ENCODE results near the gene HAUS8. TPM values are rescaled to one million over a fixed set of nuclear protein-coding genes. Genes with fewer than 3 reads are reported as not detected.
"Not testable (repeated sequence)": the region's sequence is repeated elsewhere in the genome, so short reads cannot be mapped to it uniquely, and the experiment has no call there.

Gene HAUS8
- total and polyA plus RNA-seq, 9 of the 15 experiments (the other 6 are each of a cell fraction or from before 2014, with no cell fraction given) = 20.5 to 53.2 (median 36.0) TPM

DNA sequence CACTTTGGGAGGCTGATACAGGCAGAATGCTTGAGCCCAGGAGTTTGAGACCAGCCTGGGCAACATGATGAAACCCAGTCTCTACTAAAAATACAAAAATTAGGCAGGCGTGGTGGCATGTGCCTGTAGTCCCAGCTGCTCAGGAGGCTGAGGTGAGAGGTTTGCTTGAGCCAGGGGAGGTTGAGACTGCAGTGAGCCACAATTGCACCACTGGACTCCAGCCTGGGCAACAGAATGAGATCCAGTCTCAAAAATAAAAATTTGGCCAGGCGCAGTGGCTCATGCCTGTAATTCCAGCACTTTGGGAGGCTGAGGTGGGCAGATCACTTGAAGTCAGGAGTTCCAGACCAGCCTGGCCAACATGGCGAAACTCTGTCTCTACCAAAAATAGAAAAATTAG is 19.4 kb upstream of the HAUS8 start:
- H3K9me3 ChIP-seq (replicated peaks; ENCODE audit: control insufficient read depth, insufficient read depth, low read depth, low read length); H3K27me3 ChIP-seq (ENCODE audit: control insufficient read depth in 2 of 2, insufficient read depth in 2 of 2, low read length in 2 of 2); in situ Hi-C loops (cut with MboI); H2AFZ ChIP-seq (ENCODE audit: low read depth, low read length); CTCF ChIA-PET (ENCODE audit: low intra/inter-chr PET ratio); FAIRE-seq; H3K9me1 ChIP-seq (ENCODE audit: control insufficient read depth, insufficient read depth, low read length); DNase-seq (ENCODE audit: extremely low read depth in 1 of 4, low spot score in 3 of 4); H3K4me3 ChIP-seq; H3K9ac ChIP-seq (ENCODE audit: insufficient read depth in 1 of 2, low read depth in 2 of 2, low read length in 2 of 2); ATAC-seq; intact Hi-C loops (cut with micrococcal nuclease); H3K4me2 ChIP-seq (ENCODE audit: insufficient read depth, low read length); H3K27ac ChIP-seq (ENCODE audit: extremely low read depth, low read depth, low read length); H4K20me1 ChIP-seq (replicated peaks; ENCODE audit: control insufficient read depth, insufficient read depth, low read length); BruUV-seq (replicated peaks); TF ChIP-seq NR2C1 (IDR thresholded peaks at IDR 0.05): not testable (repeated sequence)
- WGBS (ENCODE audit: insufficient coverage, low coverage, missing lambda C conversion rate) = 82% methylated on average over 3 of the region's 3 CpGs
- Histone ChIP-seq H3K79me2 (ENCODE audit: control insufficient read depth, insufficient read depth, low read length) (peaks cover 84% of the 10 kb centered on the region), H3K4me1 (replicated peaks in 1 of 2; ENCODE audit: control insufficient read depth in 2 of 2, insufficient read depth in 2 of 2, low read length in 2 of 2) (peaks cover 30 to 34% of the 10 kb centered on the region in 2 experiments), H3K36me3 (ENCODE audit: control insufficient read depth, insufficient read depth, low read length) (peaks cover 10% of the 10 kb centered on the region; the same call in 2 of the 3 replicates)
- TF ChIP-seq NR2C1 (tag; IDR thresholded peaks at IDR 0.05) (peak; percentile 22; the same call in 1 of the 2 replicates), ZNF12 (CRISPR knock-in tag; IDR thresholded peaks at IDR 0.05) (0 out of 2 replicates have a peak, but pooled peaks have one; percentile 6)
- POLR2A ChIA-PET = interaction anchor here (0.6 to 1.2 kb wide), 3 partner anchors 10 to 20 kb away, joined by 3 to 7 read pairs (median 3); partner anchors contain the start of gene HAUS8

DNA sequence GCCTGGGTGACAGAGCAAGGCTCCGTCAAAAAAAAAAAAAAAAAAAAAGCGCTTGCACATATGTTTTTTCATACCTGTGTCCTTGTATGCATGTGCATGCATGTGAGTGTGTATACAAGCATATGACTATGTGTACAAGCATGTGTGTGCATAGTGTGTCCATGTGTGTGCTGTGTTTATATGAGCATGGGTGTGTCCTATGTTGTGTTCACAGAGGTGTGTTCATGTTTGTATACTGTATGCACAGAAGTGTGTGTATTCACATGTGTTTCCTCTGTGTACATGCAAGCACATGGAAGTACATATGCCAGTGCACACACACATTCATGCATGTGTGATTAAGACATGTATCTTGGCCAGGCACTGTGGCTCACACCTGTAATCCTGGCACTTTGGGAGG is 17.4 kb upstream of the HAUS8 start:
- H3K27me3 ChIP-seq (ENCODE audit: control insufficient read depth in 2 of 2, insufficient read depth in 2 of 2, low read length in 2 of 2) = no peaks in the 10 kb centered on the region
- no peaks in the 10 kb centered on the region for H3K9me1 ChIP-seq (ENCODE audit: control insufficient read depth, insufficient read depth, low read length)
- ATAC-seq = no peak
- TF ChIP-seq C11orf30 (IDR thresholded peaks at IDR 0.05; ENCODE audit: low read depth) (no peak), SREBF1 (IDR thresholded peaks at IDR 0.05; ENCODE audit: borderline replicate concordance, low read depth, low read length) (no peak), KDM1A (IDR thresholded peaks at IDR 0.05) (peak in 1 of 2 experiments; percentile 58; a peak in 1 of 4 replicates), MCM5 (IDR thresholded peaks at IDR 0.05; ENCODE audit: low read depth) (no peak), TAF1 (IDR thresholded peaks at IDR 0.05; ENCODE audit: control insufficient read depth, extremely low read depth, insufficient read depth, low read length, severe bottlenecking) (no peak), ZNF696 (CRISPR knock-in tag; conservative IDR thresholded peaks at IDR 0.05) (no peak)
- FAIRE-seq = no peak
- H3K9ac ChIP-seq (ENCODE audit: insufficient read depth in 1 of 2, low read depth in 2 of 2, low read length in 2 of 2) = no peak overlapping the region
- in situ Hi-C loops (cut with MboI) = no loop called here
- intact Hi-C loops (cut with micrococcal nuclease) = no loop called here
- peaks cover 25 to 28% of the 10 kb centered on the region in 2 experiments for H3K4me1 ChIP-seq (replicated peaks in 1 of 2; ENCODE audit: control insufficient read depth in 2 of 2, insufficient read depth in 2 of 2, low read length in 2 of 2)
- CTCF ChIA-PET (ENCODE audit: low intra/inter-chr PET ratio) = no interaction called here
- H4K20me1 ChIP-seq (replicated peaks; ENCODE audit: control insufficient read depth, insufficient read depth, low read length) = peaks cover 4% of the 10 kb centered on the region; the same call in 1 of the 2 replicates
- DNase-seq (ENCODE audit: extremely low read depth in 1 of 4, low spot score in 3 of 4) = no peak
- 100% methylated on average over 1 of the region's 2 CpGs for WGBS (ENCODE audit: insufficient coverage, low coverage, missing lambda C conversion rate)
- no peak overlapping the region for H3K27ac ChIP-seq (ENCODE audit: extremely low read depth, low read depth, low read length)
- no peak overlapping the region for H3K4me2 ChIP-seq (ENCODE audit: insufficient read depth, low read length)
- no peak overlapping the region for H2AFZ ChIP-seq (ENCODE audit: low read depth, low read length)
- POLR2A ChIA-PET = interaction anchor here (1.6 kb wide), 1 partner anchor 16 kb away, joined by 5 read pairs; no protein-coding TSS in a partner anchor
- no TSS peak for BruUV-seq (replicated peaks)
- peaks cover 81% of the 10 kb centered on the region for H3K79me2 ChIP-seq (ENCODE audit: control insufficient read depth, insufficient read depth, low read length)
- peaks cover 10% of the 10 kb centered on the region; the same call in 2 of the 3 replicates for H3K36me3 ChIP-seq (ENCODE audit: control insufficient read depth, insufficient read depth, low read length)
- H3K4me3 ChIP-seq = no peak overlapping the region
- H3K9me3 ChIP-seq (replicated peaks; ENCODE audit: control insufficient read depth, insufficient read depth, low read depth, low read length) = no peaks in the 10 kb centered on the region
